GM12878 (cell line): ENCODE measurements around the gene LILRB2. TPM values are rescaled to one million over a fixed set of nuclear protein-coding genes. Genes with fewer than 3 reads are reported as not detected.

ENCODE experiments used
- ATAC-seq: fragments of 200-7000 bp; cut with Tn5 transposase; 3 replicates; pipeline ENCODE4 v1.9.1; 2020; ENCODE audit warnings: mild to moderate bottlenecking, moderate library complexity
- BruUV-seq: library from RNA; stranded (reverse); fragments of 400-500 nt; replicated peaks from 2 replicates; lab custom pipeline; 2021; lab: Mats Ljungman, UMichigan
- CTCF ChIA-PET: fragments of 300-600 bp; sonication (Branson Sonifier 250); formaldehyde crosslinking; extraction: SDS; loops from one replicate; lab custom pipeline; 2021; ENCODE audit warnings: inconsistent platforms; lab: Yijun Ruan, JAX
- POLR2A ChIA-PET: fragments of 350-600 bp; formaldehyde crosslinking; extraction: SDS; loops from one replicate; lab custom pipeline; 2021; ENCODE audit warnings: inconsistent platforms; lab: Charles Lee
- RAD21 ChIA-PET: fragments of 300-600 bp; sonication (Branson Sonifier 250); formaldehyde crosslinking; loops from one replicate; lab custom pipeline; 2023; ENCODE audit warnings: antibody characterized with exemption; ENCODE audit not compliant: unreplicated experiment; lab: Charles Lee
- SMC1A ChIA-PET: fragments of 300-600 bp; sonication (Branson Sonifier 250); formaldehyde crosslinking; loops from one replicate; lab custom pipeline; 2023; ENCODE audit not compliant: unreplicated experiment, uncharacterized antibody; lab: Charles Lee
- DNase-seq: peaks from one replicate; pipeline ENCODE4 v3.0.0-alpha.2; 2011; ENCODE audit warnings: low read depth, low spot score
- FAIRE-seq: peaks from 3 replicates; lab custom pipeline; 2011; peaks lifted over from hg19 to GRCh38; lab: Jason Lieb, UNC
- H2AFZ ChIP-seq: 2 replicates; pipeline ENCODE4 v1.6.0; 2011; ENCODE audit warnings: low read depth, low read length, control low read depth; ENCODE audit not compliant: control insufficient read depth
- H3K27ac ChIP-seq: 2 replicates; pipeline ENCODE4 v1.5.1; 2011; ENCODE audit warnings: control low read depth; ENCODE audit not compliant: control insufficient read depth, insufficient read depth
- H3K27me3 ChIP-seq, 2 experiments: replicated peaks in 1 of 2; 2 replicates each; pipeline versions ENCODE4 v1.6.0 to v1.6.1; 2011; ENCODE audit warnings: low read length in 1 of 2; ENCODE audit not compliant: control insufficient read depth in 2 of 2, insufficient read depth in 2 of 2
- H3K36me3 ChIP-seq, 2 experiments: 2 replicates each; pipeline ENCODE4 v1.5.1; 2011; ENCODE audit warnings: low read length in 1 of 2; ENCODE audit not compliant: control insufficient read depth in 2 of 2, insufficient read depth in 2 of 2
- H3K4me1 ChIP-seq: 2 replicates; pipeline ENCODE4 v1.6.1; 2011; ENCODE audit warnings: mild to moderate bottlenecking, low read length, moderate library complexity, mixed read lengths; ENCODE audit not compliant: control insufficient read depth, insufficient read depth
- H3K4me2 ChIP-seq: 2 replicates; pipeline ENCODE4 v1.6.0; 2011; ENCODE audit warnings: control low read depth; ENCODE audit not compliant: control insufficient read depth, insufficient read depth
- H3K4me3 ChIP-seq: fragments of 200-600 bp; sonication (generic); 2 replicates; pipeline ENCODE4 v1.5.1; 2016
- H3K79me2 ChIP-seq: 2 replicates; pipeline ENCODE4 v1.6.0; 2011; ENCODE audit warnings: low read length; ENCODE audit not compliant: control insufficient read depth, insufficient read depth
- H3K9ac ChIP-seq: 2 replicates; pipeline ENCODE4 v1.8.0; 2011; ENCODE audit warnings: low read length, control low read depth, mixed read lengths; ENCODE audit not compliant: control insufficient read depth, insufficient read depth
- H3K9me3 ChIP-seq: replicated peaks from 3 replicates; pipeline ENCODE4 v1.5.1; 2011; ENCODE audit warnings: mild to moderate bottlenecking, low read length; ENCODE audit not compliant: control insufficient read depth, insufficient read depth
- H4K20me1 ChIP-seq: 2 replicates; pipeline ENCODE4 v1.6.0; 2011; ENCODE audit not compliant: control insufficient read depth, insufficient read depth
- EED ChIP-seq: sonication (generic); IDR thresholded peaks from 2 replicates; pipeline ENCODE4 v1.6.1; 2016; ENCODE audit warnings: antibody characterized with exemption, low read depth
- HDAC2 ChIP-seq: fragments of 200-600 bp; sonication (generic); IDR thresholded peaks from 2 replicates; pipeline ENCODE4 v1.6.1; 2017
- RCOR1 ChIP-seq: conservative IDR thresholded peaks from 2 replicates; pipeline ENCODE4 v1.6.1; 2012; ENCODE audit warnings: low read depth, low read length, improper control_type of control experiment
- SMARCA5 ChIP-seq: fragments of 450-650 bp; IDR thresholded peaks from 2 replicates; pipeline ENCODE4 v1.6.1; 2017; ENCODE audit warnings: mild to moderate bottlenecking
- STAT3 ChIP-seq: IDR thresholded peaks from 2 replicates; pipeline ENCODE4 v1.6.1; 2011; ENCODE audit warnings: low read depth, low read length, improper control_type of control experiment
- TAF1 ChIP-seq: IDR thresholded peaks from 2 replicates; pipeline ENCODE4 v1.6.1; 2011; ENCODE audit warnings: mild to moderate bottlenecking, low read depth, low read length, borderline replicate concordance
- TARDBP ChIP-seq: IDR thresholded peaks from 2 replicates; pipeline ENCODE4 v1.6.1; 2016; ENCODE audit warnings: borderline replicate concordance
- WGBS: methylation state at CpG from one replicate; pipeline ENCODE4 v1.1.6; 2016; ENCODE audit warnings: low lambda C conversion rate; ENCODE audit not compliant: insufficient replicate concordance, insufficient coverage; ENCODE audit errors: missing lambda C conversion rate; 5-methylcytosine and 5-hydroxymethylcytosine counted together
- in situ Hi-C: fragments of 300-500 bp; cut with MboI; formaldehyde crosslinking; loops from 9 replicates; pipeline ENCODE4 v1.14.3; 2018; ENCODE audit warnings: mixed read lengths
- intact Hi-C: fragments of 100-400 bp; cut with micrococcal nuclease; formaldehyde crosslinking; loops from one replicate; pipeline ENCODE4 v1.14.2; 2022; ENCODE audit not compliant: unreplicated experiment
- polyA plus RNA-seq, 11 experiments: library from polyadenylated mRNA; depleted of rRNA in 4 of 11; unstranded in 6 of 11; stranded (reverse) in 5 of 11; fragments of >200 nt; fragmentation: Nextera tagmentation in 4 of 11; fragmentation: Illumina TruSeq in 1 of 11; extraction: Ambion mirVana in 4 of 11; extraction: Trizol in 1 of 11; gene quantifications; 1 replicate in 1 of 11; 2 replicates in 10 of 11; pipeline versions ENCODE4 v1.2.1 to v1.2.3, GENCODE V29; 2011 to 2016; ENCODE audit warnings: inconsistent platforms in 2 of 11, missing spikeins in 2 of 11, low read depth in 1 of 11
- total RNA-seq, 4 experiments: library from RNA; depleted of rRNA in 3 of 4; stranded (reverse); fragments of >200 nt in 3 of 4; fragmentation: Illumina TruSeq in 1 of 4; extraction: Trizol in 1 of 4; gene quantifications; 2 replicates each; pipeline versions ENCODE4 v1.2.1 to v1.2.3, GENCODE V29; 2013 to 2021
- TF ChIP-seq, protein P1 (sequence below): fragments of 450-650 bp; formaldehyde crosslinking; IDR thresholded peaks from 2 replicates; pipeline ENCODE4 v1.4.0; 2020; ENCODE audit warnings: mild to moderate bottlenecking, moderate library complexity
- TF ChIP-seq, protein P2 (sequence below): fragments of 450-650 bp; IDR thresholded peaks from 2 replicates; pipeline ENCODE4 v1.6.1; 2018; ENCODE audit warnings: borderline replicate concordance, mild to moderate bottlenecking; ENCODE audit not compliant: partially characterized antibody
- TF ChIP-seq, protein P3 (sequence below): fragments of 450-650 bp; IDR thresholded peaks from 2 replicates; pipeline ENCODE4 v1.6.1; 2016; ENCODE audit warnings: mild to moderate bottlenecking

The LILRB2 gene
- total and polyA plus RNA-seq, 10 of the 15 experiments (the other 5 are each of a cell fraction or from before 2014, with no cell fraction given), result 0.08 to 0.18 (median 0.15) TPM; not detected in 4

DNA sequence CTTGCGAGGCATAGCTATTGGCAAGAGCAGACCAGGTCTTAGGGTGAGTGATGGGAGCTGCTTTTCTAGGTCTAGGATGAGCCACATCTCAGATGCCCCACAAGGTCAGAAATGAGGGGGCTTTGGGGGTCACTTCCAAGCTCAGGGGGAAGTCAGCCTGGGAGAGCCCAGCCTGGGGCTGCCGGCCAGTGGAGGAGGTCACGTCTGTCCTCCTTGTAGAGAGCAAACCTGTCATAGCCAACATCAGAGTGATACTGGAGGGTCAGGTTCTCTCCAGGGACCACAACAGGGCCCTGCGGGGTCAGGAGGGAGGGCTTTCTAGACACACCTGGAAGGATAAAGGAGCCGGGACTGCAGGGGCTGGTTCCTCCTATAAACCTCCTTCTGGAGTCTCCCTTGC lies 29.6 kb upstream of the LILRB2 start:
- no peak for DNase-seq
- TF ChIP-seq HDAC2 (no peak), STAT3 (no peak), TARDBP (no peak), TAF1 (no peak), RCOR1 (no peak), SMARCA5 (no peak), EED (no peak)
- TF ChIP-seq, protein P1, sequence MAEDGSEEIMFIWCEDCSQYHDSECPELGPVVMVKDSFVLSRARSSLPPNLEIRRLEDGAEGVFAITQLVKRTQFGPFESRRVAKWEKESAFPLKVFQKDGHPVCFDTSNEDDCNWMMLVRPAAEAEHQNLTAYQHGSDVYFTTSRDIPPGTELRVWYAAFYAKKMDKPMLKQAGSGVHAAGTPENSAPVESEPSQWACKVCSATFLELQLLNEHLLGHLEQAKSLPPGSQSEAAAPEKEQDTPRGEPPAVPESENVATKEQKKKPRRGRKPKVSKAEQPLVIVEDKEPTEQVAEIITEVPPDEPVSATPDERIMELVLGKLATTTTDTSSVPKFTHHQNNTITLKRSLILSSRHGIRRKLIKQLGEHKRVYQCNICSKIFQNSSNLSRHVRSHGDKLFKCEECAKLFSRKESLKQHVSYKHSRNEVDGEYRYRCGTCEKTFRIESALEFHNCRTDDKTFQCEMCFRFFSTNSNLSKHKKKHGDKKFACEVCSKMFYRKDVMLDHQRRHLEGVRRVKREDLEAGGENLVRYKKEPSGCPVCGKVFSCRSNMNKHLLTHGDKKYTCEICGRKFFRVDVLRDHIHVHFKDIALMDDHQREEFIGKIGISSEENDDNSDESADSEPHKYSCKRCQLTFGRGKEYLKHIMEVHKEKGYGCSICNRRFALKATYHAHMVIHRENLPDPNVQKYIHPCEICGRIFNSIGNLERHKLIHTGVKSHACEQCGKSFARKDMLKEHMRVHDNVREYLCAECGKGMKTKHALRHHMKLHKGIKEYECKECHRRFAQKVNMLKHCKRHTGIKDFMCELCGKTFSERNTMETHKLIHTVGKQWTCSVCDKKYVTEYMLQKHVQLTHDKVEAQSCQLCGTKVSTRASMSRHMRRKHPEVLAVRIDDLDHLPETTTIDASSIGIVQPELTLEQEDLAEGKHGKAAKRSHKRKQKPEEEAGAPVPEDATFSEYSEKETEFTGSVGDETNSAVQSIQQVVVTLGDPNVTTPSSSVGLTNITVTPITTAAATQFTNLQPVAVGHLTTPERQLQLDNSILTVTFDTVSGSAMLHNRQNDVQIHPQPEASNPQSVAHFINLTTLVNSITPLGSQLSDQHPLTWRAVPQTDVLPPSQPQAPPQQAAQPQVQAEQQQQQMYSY (CRISPR knock-in tag), result no peak
- TF ChIP-seq, protein P2, sequence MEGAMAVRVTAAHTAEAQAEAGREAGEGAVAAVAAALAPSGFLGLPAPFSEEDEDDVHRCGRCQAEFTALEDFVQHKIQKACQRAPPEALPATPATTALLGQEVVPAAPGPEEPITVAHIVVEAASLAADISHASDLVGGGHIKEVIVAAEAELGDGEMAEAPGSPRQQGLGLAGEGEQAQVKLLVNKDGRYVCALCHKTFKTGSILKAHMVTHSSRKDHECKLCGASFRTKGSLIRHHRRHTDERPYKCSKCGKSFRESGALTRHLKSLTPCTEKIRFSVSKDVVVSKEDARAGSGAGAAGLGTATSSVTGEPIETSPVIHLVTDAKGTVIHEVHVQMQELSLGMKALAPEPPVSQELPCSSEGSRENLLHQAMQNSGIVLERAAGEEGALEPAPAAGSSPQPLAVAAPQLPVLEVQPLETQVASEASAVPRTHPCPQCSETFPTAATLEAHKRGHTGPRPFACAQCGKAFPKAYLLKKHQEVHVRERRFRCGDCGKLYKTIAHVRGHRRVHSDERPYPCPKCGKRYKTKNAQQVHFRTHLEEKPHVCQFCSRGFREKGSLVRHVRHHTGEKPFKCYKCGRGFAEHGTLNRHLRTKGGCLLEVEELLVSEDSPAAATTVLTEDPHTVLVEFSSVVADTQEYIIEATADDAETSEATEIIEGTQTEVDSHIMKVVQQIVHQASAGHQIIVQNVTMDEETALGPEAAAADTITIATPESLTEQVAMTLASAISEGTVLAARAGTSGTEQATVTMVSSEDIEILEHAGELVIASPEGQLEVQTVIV, result no peak
- TF ChIP-seq, protein P3, sequence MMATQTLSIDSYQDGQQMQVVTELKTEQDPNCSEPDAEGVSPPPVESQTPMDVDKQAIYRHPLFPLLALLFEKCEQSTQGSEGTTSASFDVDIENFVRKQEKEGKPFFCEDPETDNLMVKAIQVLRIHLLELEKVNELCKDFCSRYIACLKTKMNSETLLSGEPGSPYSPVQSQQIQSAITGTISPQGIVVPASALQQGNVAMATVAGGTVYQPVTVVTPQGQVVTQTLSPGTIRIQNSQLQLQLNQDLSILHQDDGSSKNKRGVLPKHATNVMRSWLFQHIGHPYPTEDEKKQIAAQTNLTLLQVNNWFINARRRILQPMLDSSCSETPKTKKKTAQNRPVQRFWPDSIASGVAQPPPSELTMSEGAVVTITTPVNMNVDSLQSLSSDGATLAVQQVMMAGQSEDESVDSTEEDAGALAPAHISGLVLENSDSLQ, result no peak
- Histone ChIP-seq H3K9ac (no peak overlapping the region), H3K27ac (no peak overlapping the region), H2AFZ (no peak overlapping the region), H3K4me2 (no peak overlapping the region), H3K9me3 (no peaks in the 10 kb centered on the region), H3K27me3 (no peaks in the 10 kb centered on the region; a peak in 1 of 4 replicates), H3K4me3 (no peak overlapping the region), H4K20me1 (no peaks in the 10 kb centered on the region), H3K36me3 (no peaks in the 10 kb centered on the region), H3K79me2 (no peaks in the 10 kb centered on the region), H3K4me1 (no peaks in the 10 kb centered on the region)
- no TSS peak for BruUV-seq
- ChIA-PET RAD21 (no interaction called here), SMC1A (interaction anchor here (1.0 kb wide), 1 partner anchor 40 kb away, joined by 3 read pairs; no protein-coding TSS in a partner anchor), CTCF (no interaction called here), POLR2A (interaction anchor here (0.6 kb wide), 1 partner anchor 35 kb away, joined by 4 read pairs; no protein-coding TSS in a partner anchor)
- ATAC-seq, result no peak
- intact Hi-C loops (no loop called here), in situ Hi-C loops (no loop called here)
- FAIRE-seq, result no peak
- WGBS, result 38% methylated on average over 4 of the region's 5 CpGs
